NB4 (cell line): ENCODE data around the gene SULF2.

Source experiments
- DNase-seq: peaks from one replicate; pipeline ENCODE4 v3.0.0; 2010; ENCODE audit warnings: low read depth
- H3K4me3 ChIP-seq: one replicate; pipeline ENCODE4 v1.5.1; 2011; ENCODE audit warnings: mild to moderate bottlenecking, low read depth, low read length, moderate library complexity
- MYC ChIP-seq: IDR thresholded peaks from 2 replicates; pipeline ENCODE4 v1.6.1; 2011; ENCODE audit warnings: low read depth, low read length
- POLR2A ChIP-seq: IDR thresholded peaks from 2 replicates; pipeline ENCODE4 v1.6.1; 2011; ENCODE audit warnings: mild to moderate bottlenecking; ENCODE audit not compliant: insufficient read length; ENCODE audit errors: extremely low read depth
- TF ChIP-seq, protein P1 (sequence below): IDR thresholded peaks from one replicate; pipeline ENCODE4 v1.5.1; 2012; ENCODE audit warnings: low read depth, low read length
- TF ChIP-seq, protein P2 (sequence below): IDR thresholded peaks from 2 replicates; pipeline ENCODE4 v1.6.1; 2011; ENCODE audit warnings: low read depth, low read length

Gene SULF2

GRCh38 chr20:47718398-47718797 lies 66.9 kb downstream of the SULF2 start:
- no peak overlapping the region for H3K4me3 ChIP-seq
- no peak for DNase-seq
- TF ChIP-seq POLR2A: no peak
- TF ChIP-seq MYC: no peak
- TF ChIP-seq, protein P1, sequence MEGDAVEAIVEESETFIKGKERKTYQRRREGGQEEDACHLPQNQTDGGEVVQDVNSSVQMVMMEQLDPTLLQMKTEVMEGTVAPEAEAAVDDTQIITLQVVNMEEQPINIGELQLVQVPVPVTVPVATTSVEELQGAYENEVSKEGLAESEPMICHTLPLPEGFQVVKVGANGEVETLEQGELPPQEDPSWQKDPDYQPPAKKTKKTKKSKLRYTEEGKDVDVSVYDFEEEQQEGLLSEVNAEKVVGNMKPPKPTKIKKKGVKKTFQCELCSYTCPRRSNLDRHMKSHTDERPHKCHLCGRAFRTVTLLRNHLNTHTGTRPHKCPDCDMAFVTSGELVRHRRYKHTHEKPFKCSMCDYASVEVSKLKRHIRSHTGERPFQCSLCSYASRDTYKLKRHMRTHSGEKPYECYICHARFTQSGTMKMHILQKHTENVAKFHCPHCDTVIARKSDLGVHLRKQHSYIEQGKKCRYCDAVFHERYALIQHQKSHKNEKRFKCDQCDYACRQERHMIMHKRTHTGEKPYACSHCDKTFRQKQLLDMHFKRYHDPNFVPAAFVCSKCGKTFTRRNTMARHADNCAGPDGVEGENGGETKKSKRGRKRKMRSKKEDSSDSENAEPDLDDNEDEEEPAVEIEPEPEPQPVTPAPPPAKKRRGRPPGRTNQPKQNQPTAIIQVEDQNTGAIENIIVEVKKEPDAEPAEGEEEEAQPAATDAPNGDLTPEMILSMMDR: no peak
- TF ChIP-seq, protein P2, sequence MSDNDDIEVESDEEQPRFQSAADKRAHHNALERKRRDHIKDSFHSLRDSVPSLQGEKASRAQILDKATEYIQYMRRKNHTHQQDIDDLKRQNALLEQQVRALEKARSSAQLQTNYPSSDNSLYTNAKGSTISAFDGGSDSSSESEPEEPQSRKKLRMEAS: no peak

DNA sequence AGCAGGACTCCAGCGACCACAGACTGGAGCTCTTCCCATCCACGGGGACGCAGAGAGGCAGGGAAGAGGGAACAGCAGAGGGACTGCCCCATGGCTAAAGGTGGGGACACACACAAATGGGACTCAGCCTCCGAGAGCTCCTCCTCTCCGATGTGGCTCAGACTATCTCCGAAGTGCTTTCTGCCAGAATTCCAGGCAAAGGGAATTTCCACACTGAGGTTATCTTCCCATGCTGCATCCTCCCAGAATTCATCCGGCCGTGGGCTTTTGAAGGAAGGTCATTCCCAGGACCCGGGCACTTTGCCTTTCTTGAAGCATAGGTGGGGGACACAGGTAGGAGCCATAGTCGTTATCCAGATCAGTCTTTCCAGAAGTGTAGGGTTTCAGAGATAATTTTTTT lies 67.9 kb downstream of the SULF2 start:
- TF ChIP-seq MYC (no peak), POLR2A (no peak)
- TF ChIP-seq, protein P2: no peak
- TF ChIP-seq, protein P1: no peak
- DNase-seq: no peak
- H3K4me3 ChIP-seq: no peak overlapping the region

DNA sequence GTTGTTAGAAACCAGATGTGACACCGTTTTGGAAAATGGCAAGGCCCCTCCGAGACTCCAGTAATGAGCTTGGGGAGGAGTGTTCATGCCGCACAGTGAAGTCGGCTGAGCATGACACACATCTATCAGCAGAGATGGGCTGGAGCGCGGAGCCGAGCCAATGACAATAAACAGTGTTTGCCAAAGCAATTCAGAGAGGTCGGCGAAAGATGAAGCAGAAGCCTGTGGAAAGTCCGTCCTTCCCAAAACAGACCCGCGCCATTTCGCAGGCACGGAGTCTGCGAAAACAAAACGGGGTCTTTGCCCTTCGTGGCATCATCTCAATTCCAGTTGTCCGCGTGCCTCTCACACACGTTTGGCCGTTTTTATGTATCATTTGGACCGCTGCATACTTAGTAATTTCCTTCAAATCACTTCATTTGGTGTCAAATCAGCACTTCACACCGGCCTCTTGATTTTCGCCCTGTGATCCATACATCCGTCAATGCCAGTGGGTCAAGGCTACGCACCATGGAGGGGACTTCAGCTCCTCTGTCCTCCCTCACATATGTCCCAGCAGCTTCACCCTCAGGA lies 71.3 kb downstream of the SULF2 start:
- TF ChIP-seq, protein P1: no peak
- TF ChIP-seq, protein P2: no peak
- no peak for TF ChIP-seq POLR2A
- no peak for TF ChIP-seq MYC
- DNase-seq: no peak
- no peak overlapping the region for H3K4me3 ChIP-seq

- no peak overlapping the region for H3K4me3 ChIP-seq
- DNase-seq: no peak
- TF ChIP-seq, protein P2: no peak
- TF ChIP-seq, protein P1: no peak
- no peak for TF ChIP-seq MYC
- TF ChIP-seq POLR2A: no peak
Observed at GRCh38 chr20:47713163-47713562, 72.1 kb downstream of the SULF2 start.

DNA sequence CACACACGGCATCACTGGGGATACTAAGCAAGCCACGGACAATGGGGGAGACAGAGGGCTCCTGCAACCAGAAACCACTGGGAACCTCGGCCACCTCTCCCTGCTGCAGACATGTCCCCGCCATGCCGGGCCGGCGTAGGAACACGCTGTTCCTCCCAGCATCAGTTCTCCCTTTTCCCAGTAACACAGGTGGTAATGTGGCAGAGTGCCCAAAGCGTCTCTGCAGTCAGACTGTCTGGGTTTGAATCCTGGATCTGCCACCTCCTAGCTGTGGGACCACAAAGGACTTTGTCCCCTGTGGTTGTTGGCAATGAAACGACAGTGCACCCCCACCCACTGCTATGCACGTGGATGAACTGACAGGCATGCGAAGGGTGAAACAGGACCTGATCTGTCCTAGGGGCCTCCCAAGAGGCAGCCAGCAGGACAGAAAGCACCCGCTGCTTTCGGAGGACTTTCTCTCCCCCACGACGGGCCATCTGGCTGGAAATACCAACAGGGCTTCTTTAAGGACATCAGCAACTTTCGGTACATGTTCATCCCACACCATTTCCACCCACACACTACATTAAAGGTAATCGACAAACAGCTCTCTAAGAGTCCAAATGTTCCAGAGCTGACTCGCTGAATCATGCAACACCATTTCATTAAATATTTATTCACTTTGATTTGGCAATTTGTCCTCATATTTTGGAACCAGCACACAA lies 74.1 kb downstream of the SULF2 start:
- H3K4me3 ChIP-seq: no peak overlapping the region
- TF ChIP-seq, protein P1: no peak
- TF ChIP-seq MYC (no peak), POLR2A (no peak)
- TF ChIP-seq, protein P2: no peak
- no peak for DNase-seq
